ENCODE measurements around the gene SCN5A. TPM values are rescaled to one million over a fixed set of nuclear protein-coding genes. Genes with fewer than 3 reads are reported as not detected.

SCN5A gene
- total and polyA plus RNA-seq, 2 experiments from 2014 or later = not detected

DNA sequence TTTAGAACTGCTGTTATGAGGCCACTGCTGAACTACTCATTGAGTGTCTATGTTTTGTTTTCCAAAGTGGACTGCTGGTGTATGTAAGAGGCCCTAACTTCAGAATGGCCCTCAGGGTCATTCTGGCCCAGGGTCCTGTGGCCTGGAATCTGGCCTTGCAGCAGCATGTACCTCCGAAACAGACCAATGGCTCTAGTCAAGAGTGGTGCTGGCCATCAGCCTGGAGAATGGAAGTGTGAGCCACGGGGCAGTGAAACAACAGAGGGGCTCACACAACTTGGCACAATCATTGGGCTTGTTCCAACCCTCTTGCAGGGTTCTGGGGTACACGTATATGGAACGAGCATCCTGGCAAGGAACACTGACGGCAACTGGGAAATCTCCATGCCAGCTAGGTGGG is 40.5 kb downstream of the SCN5A start:
- in situ Hi-C loops (cut with MboI) = no loop called here
- no peaks in the 10 kb centered on the region; the same call in 1 of the 2 replicates for H3K27me3 ChIP-seq (replicated peaks; ENCODE audit: insufficient read depth)
- no peak overlapping the region for H2AFZ ChIP-seq

GRCh38 chr3:38608086-38608775 is 41.3 kb downstream of the SCN5A start:
- no peaks in the 10 kb centered on the region for H3K79me2 ChIP-seq (ENCODE audit: insufficient read depth)
- in situ Hi-C loops (cut with MboI) = no loop called here
- no peaks in the 10 kb centered on the region for H3K4me1 ChIP-seq (ENCODE audit: insufficient read depth)
- H3K9ac ChIP-seq = no peak overlapping the region
- H2AFZ ChIP-seq = no peak overlapping the region
- no peaks in the 10 kb centered on the region for H3K36me3 ChIP-seq (ENCODE audit: low read depth)
- no peak for TF ChIP-seq EZH2 (IDR thresholded peaks at IDR 0.05; ENCODE audit: insufficient read depth, poor library complexity, severe bottlenecking)
- no peak for TF ChIP-seq EZH2phosphoT487 (IDR thresholded peaks at IDR 0.05; ENCODE audit: insufficient read depth, low read depth)
- WGBS, 2 experiments (ENCODE audit: low coverage in 1 of 2, low lambda C conversion rate in 2 of 2, missing lambda C conversion rate in 2 of 2) = 52 to 65% methylated on average over 11 to 13 of the region's 13 CpGs
- no peak overlapping the region for H3K4me2 ChIP-seq (ENCODE audit: unreplicated experiment)
- no peak overlapping the region for H3K4me3 ChIP-seq
- H3K27ac ChIP-seq = no peak overlapping the region
- H3K9me3 ChIP-seq (ENCODE audit: low read depth) = no peaks in the 10 kb centered on the region
- no peaks in the 10 kb centered on the region for H4K20me1 ChIP-seq (ENCODE audit: insufficient read depth)
- DNase-seq = no peak
- no peaks in the 10 kb centered on the region for H3K9me2 ChIP-seq (ENCODE audit: insufficient read depth)
- no peaks in the 10 kb centered on the region for H3F3A ChIP-seq (ENCODE audit: insufficient read depth)
- no peaks in the 10 kb centered on the region for H3K27me3 ChIP-seq (replicated peaks; ENCODE audit: insufficient read depth)

More for the DNA sequence above, 40.5 kb downstream of the SCN5A start:
- Histone ChIP-seq H3K36me3 (ENCODE audit: low read depth) (no peaks in the 10 kb centered on the region), H3K4me3 (no peak overlapping the region), H3K79me2 (ENCODE audit: insufficient read depth) (no peaks in the 10 kb centered on the region), H4K20me1 (ENCODE audit: insufficient read depth) (no peaks in the 10 kb centered on the region), H3K9me2 (ENCODE audit: insufficient read depth) (no peaks in the 10 kb centered on the region), H3K9ac (no peak overlapping the region), H3K9me3 (ENCODE audit: low read depth) (no peaks in the 10 kb centered on the region), H3K4me2 (ENCODE audit: unreplicated experiment) (no peak overlapping the region), H3K4me1 (ENCODE audit: insufficient read depth) (no peaks in the 10 kb centered on the region), H3F3A (ENCODE audit: insufficient read depth) (no peaks in the 10 kb centered on the region), H3K27ac (no peak overlapping the region)
- TF ChIP-seq EZH2 (IDR thresholded peaks at IDR 0.05; ENCODE audit: insufficient read depth, poor library complexity, severe bottlenecking) (no peak), EZH2phosphoT487 (IDR thresholded peaks at IDR 0.05; ENCODE audit: insufficient read depth, low read depth) (no peak)
- 53 to 70% methylated on average over 5 of the region's 5 CpGs for WGBS, 2 experiments (ENCODE audit: low coverage in 1 of 2, low lambda C conversion rate in 2 of 2, missing lambda C conversion rate in 2 of 2)
- no peak for DNase-seq

DNA sequence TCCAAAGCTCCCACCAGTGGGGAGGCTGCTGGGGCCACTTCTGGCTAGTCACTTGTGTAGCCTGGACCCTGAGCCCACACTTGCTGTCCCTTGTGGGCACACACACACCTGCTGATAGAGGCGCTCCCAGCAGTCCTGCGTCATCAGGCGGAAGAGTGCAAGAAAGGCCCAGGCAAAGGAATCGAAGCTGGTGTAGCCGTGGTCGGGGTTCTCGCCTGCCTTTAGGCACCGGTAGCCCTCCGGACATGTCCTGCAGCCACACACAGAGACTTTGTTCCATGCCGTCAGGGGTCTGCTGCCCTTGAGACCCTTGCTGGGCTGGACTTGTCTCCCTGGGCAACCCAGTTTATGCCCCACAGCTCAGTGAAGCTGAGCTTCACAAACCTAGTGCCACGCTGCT is 42.9 kb downstream of the SCN5A start:
- no peaks in the 10 kb centered on the region for H3K9me2 ChIP-seq (ENCODE audit: insufficient read depth)
- H3K9ac ChIP-seq = no peak overlapping the region
- no peak overlapping the region for H3K27ac ChIP-seq
- no peaks in the 10 kb centered on the region for H4K20me1 ChIP-seq (ENCODE audit: insufficient read depth)
- in situ Hi-C loops (cut with MboI) = no loop called here
- no peak for DNase-seq
- H3K9me3 ChIP-seq (ENCODE audit: low read depth) = no peaks in the 10 kb centered on the region
- H3F3A ChIP-seq (ENCODE audit: insufficient read depth) = no peaks in the 10 kb centered on the region
- H3K79me2 ChIP-seq (ENCODE audit: insufficient read depth) = no peaks in the 10 kb centered on the region
- no peak overlapping the region for H3K4me3 ChIP-seq
- 50 to 57% methylated on average over 11 of the region's 11 CpGs for whole genome bisulfite sequencing, 2 experiments (ENCODE audit: low coverage in 1 of 2, low lambda C conversion rate in 2 of 2, missing lambda C conversion rate in 2 of 2)
- no peak overlapping the region for H2AFZ ChIP-seq
- no peaks in the 10 kb centered on the region for H3K4me1 ChIP-seq (ENCODE audit: insufficient read depth)
- no peaks in the 10 kb centered on the region for H3K36me3 ChIP-seq (ENCODE audit: low read depth)
- no peak overlapping the region for H3K4me2 ChIP-seq (ENCODE audit: unreplicated experiment)
- TF ChIP-seq EZH2phosphoT487 (IDR thresholded peaks at IDR 0.05; ENCODE audit: insufficient read depth, low read depth) = no peak
- no peak for TF ChIP-seq EZH2 (IDR thresholded peaks at IDR 0.05; ENCODE audit: insufficient read depth, poor library complexity, severe bottlenecking)
- no peaks in the 10 kb centered on the region for H3K27me3 ChIP-seq (replicated peaks; ENCODE audit: insufficient read depth)

DNA sequence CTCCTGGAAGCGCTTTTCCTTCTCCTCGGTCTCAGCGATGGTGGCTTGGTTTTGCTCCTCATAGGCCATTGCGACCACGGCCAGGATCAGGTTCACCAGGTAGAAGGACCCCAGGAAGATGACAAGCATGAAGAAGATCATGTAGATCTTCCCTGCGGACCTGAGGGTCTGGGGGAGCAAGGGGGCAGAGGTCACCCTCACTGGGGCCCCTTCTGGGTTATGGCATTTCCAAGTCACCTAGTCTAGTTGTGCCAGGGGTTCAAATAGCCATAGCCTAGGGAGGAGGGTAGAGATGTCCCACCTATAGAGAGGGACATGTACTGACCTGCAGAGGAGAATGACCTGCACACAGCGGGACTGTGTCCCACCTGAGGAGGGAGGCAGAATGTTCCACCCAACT is 43.5 kb downstream of the SCN5A start:
- Histone ChIP-seq H3K4me2 (ENCODE audit: unreplicated experiment) (no peak overlapping the region), H4K20me1 (ENCODE audit: insufficient read depth) (no peaks in the 10 kb centered on the region), H3K27ac (no peak overlapping the region), H3K9me2 (ENCODE audit: insufficient read depth) (no peaks in the 10 kb centered on the region), H3K9ac (no peak overlapping the region), H3K36me3 (ENCODE audit: low read depth) (no peaks in the 10 kb centered on the region), H3F3A (ENCODE audit: insufficient read depth) (no peaks in the 10 kb centered on the region), H2AFZ (no peak overlapping the region), H3K79me2 (ENCODE audit: insufficient read depth) (no peaks in the 10 kb centered on the region), H3K4me3 (no peak overlapping the region), H3K4me1 (ENCODE audit: insufficient read depth) (no peaks in the 10 kb centered on the region), H3K9me3 (ENCODE audit: low read depth) (no peaks in the 10 kb centered on the region), H3K27me3 (replicated peaks; ENCODE audit: insufficient read depth) (no peaks in the 10 kb centered on the region)
- TF ChIP-seq EZH2phosphoT487 (IDR thresholded peaks at IDR 0.05; ENCODE audit: insufficient read depth, low read depth) (no peak), EZH2 (IDR thresholded peaks at IDR 0.05; ENCODE audit: insufficient read depth, poor library complexity, severe bottlenecking) (no peak)
- no peak for DNase-seq
- in situ Hi-C loops (cut with MboI) = no loop called here
- WGBS, 2 experiments (ENCODE audit: low coverage in 1 of 2, low lambda C conversion rate in 2 of 2, missing lambda C conversion rate in 2 of 2) = 59 to 79% methylated on average over 7 of the region's 7 CpGs

Data from GM23248 (cell line).